Activated naive CD4-positive, alpha-beta T cell treated with anti-CD3 and anti-CD28 coated beads, Interleukin-2, amount 50 U/mL, for 24 hours (primary cell): ENCODE data around the gene FCAR.
"Not testable (repeated sequence)": the region's sequence is repeated elsewhere in the genome, so short reads cannot be mapped to it uniquely, and the experiment has no call there.

Experiments
- H3K27ac Mint-ChIP-seq: one replicate; pipeline ENCODE4 v1.8.0; 2021; ENCODE audit warnings: mild to moderate bottlenecking, mixed read lengths
- H3K27me3 Mint-ChIP-seq: one replicate; pipeline ENCODE4 v1.8.0; 2021; ENCODE audit warnings: mixed read lengths
- H3K36me3 Mint-ChIP-seq: one replicate; pipeline ENCODE4 v1.8.0; 2021; ENCODE audit warnings: mixed read lengths
- H3K4me1 Mint-ChIP-seq: one replicate; pipeline ENCODE4 v1.8.0; 2021; ENCODE audit warnings: mixed read lengths
- H3K4me3 Mint-ChIP-seq: one replicate; pipeline ENCODE4 v1.8.0; 2021; ENCODE audit warnings: mild to moderate bottlenecking, mixed read lengths
- H3K9me3 Mint-ChIP-seq: one replicate; pipeline ENCODE4 v1.8.0; 2021; ENCODE audit warnings: mixed read lengths

Gene FCAR

GRCh38 chr19:54877471-54877870 lies 3.4 kb downstream of the FCAR start:
- H3K27me3 Mint-ChIP-seq, result peaks cover 11% of the 10 kb centered on the region
- H3K9me3 Mint-ChIP-seq, result no peaks in the 10 kb centered on the region
- no peaks in the 10 kb centered on the region for H3K4me1 Mint-ChIP-seq
- H3K36me3 Mint-ChIP-seq, result no peaks in the 10 kb centered on the region
- H3K27ac Mint-ChIP-seq, result no peak overlapping the region
- H3K4me3 Mint-ChIP-seq, result no peak overlapping the region

GRCh38 chr19:54881884-54882283 lies 7.8 kb downstream of the FCAR start:
- Mint-ChIP-seq H3K36me3 (no peaks in the 10 kb centered on the region), H3K4me3 (no peak overlapping the region), H3K27me3 (peaks cover 14% of the 10 kb centered on the region), H3K9me3 (no peaks in the 10 kb centered on the region), H3K27ac (no peak overlapping the region), H3K4me1 (no peaks in the 10 kb centered on the region)

GRCh38 chr19:54882758-54883157 lies 8.7 kb downstream of the FCAR start:
- H3K36me3 Mint-ChIP-seq, result no peaks in the 10 kb centered on the region
- peak overlapping the region; percentile 19 for H3K27ac Mint-ChIP-seq
- peaks cover 14% of the 10 kb centered on the region for H3K27me3 Mint-ChIP-seq
- H3K4me3 Mint-ChIP-seq, result no peak overlapping the region
- H3K4me1 Mint-ChIP-seq, result no peaks in the 10 kb centered on the region
- H3K9me3 Mint-ChIP-seq, result no peaks in the 10 kb centered on the region

GRCh38 chr19:54883228-54883627 lies 9.2 kb downstream of the FCAR start:
- no peaks in the 10 kb centered on the region for H3K36me3 Mint-ChIP-seq
- H3K4me3 Mint-ChIP-seq, result no peak overlapping the region
- no peaks in the 10 kb centered on the region for H3K9me3 Mint-ChIP-seq
- no peak overlapping the region for H3K27ac Mint-ChIP-seq
- H3K27me3 Mint-ChIP-seq, result peaks cover 14% of the 10 kb centered on the region
- no peaks in the 10 kb centered on the region for H3K4me1 Mint-ChIP-seq

- Mint-ChIP-seq H3K4me3 (no peak overlapping the region), H3K27ac (no peak overlapping the region), H3K36me3 (no peaks in the 10 kb centered on the region), H3K4me1 (no peaks in the 10 kb centered on the region), H3K27me3 (peaks cover 4% of the 10 kb centered on the region), H3K9me3 (no peaks in the 10 kb centered on the region)
Observed at GRCh38 chr19:54888239-54888638, 14.2 kb downstream of the FCAR start.

- H3K9me3 Mint-ChIP-seq, result no peaks in the 10 kb centered on the region
- no peaks in the 10 kb centered on the region for H3K36me3 Mint-ChIP-seq
- no peaks in the 10 kb centered on the region for H3K4me1 Mint-ChIP-seq
- no peak overlapping the region for H3K27ac Mint-ChIP-seq
- no peak overlapping the region for H3K4me3 Mint-ChIP-seq
- peaks cover 4% of the 10 kb centered on the region for H3K27me3 Mint-ChIP-seq
Observed at GRCh38 chr19:54889566-54889965, 15.5 kb downstream of the FCAR start.

- no peak overlapping the region for H3K4me3 Mint-ChIP-seq
- no peaks in the 10 kb centered on the region for H3K4me1 Mint-ChIP-seq
- H3K36me3 Mint-ChIP-seq, result no peaks in the 10 kb centered on the region
- no peak overlapping the region for H3K27ac Mint-ChIP-seq
- peaks cover 15% of the 10 kb centered on the region for H3K27me3 Mint-ChIP-seq
- no peaks in the 10 kb centered on the region for H3K9me3 Mint-ChIP-seq
Observed at GRCh38 chr19:54893406-54893805, 19.4 kb downstream of the FCAR start.

GRCh38 chr19:54894106-54894505 lies 20.1 kb downstream of the FCAR start:
- H3K9me3 Mint-ChIP-seq, H3K4me1 Mint-ChIP-seq, H3K36me3 Mint-ChIP-seq, H3K4me3 Mint-ChIP-seq, H3K27ac Mint-ChIP-seq: not testable (repeated sequence)
- H3K27me3 Mint-ChIP-seq, result peaks cover 15% of the 10 kb centered on the region

- H3K27me3 Mint-ChIP-seq, result peaks cover 18% of the 10 kb centered on the region
- H3K4me3 Mint-ChIP-seq, result no peak overlapping the region
- H3K27ac Mint-ChIP-seq, result no peak overlapping the region
- H3K36me3 Mint-ChIP-seq, result no peaks in the 10 kb centered on the region
- no peaks in the 10 kb centered on the region for H3K4me1 Mint-ChIP-seq
- H3K9me3 Mint-ChIP-seq, result no peaks in the 10 kb centered on the region
Observed at GRCh38 chr19:54896036-54896435, 22.0 kb downstream of the FCAR start.

- not testable (repeated sequence) for H3K27ac Mint-ChIP-seq, H3K4me1 Mint-ChIP-seq, H3K9me3 Mint-ChIP-seq, H3K36me3 Mint-ChIP-seq, H3K4me3 Mint-ChIP-seq
- H3K27me3 Mint-ChIP-seq, result peaks cover 18% of the 10 kb centered on the region
Observed at GRCh38 chr19:54898685-54899084, 24.6 kb downstream of the FCAR start.

- H3K4me3 Mint-ChIP-seq, H3K4me1 Mint-ChIP-seq, H3K36me3 Mint-ChIP-seq, H3K9me3 Mint-ChIP-seq: not testable (repeated sequence)
- Mint-ChIP-seq H3K27ac (peak overlapping the region; percentile 20), H3K27me3 (peaks cover 18% of the 10 kb centered on the region)
Observed at GRCh38 chr19:54899646-54900045, 25.6 kb downstream of the FCAR start.

GRCh38 chr19:54901153-54901552 lies 27.1 kb downstream of the FCAR start:
- H3K27ac Mint-ChIP-seq, H3K4me3 Mint-ChIP-seq, H3K36me3 Mint-ChIP-seq, H3K9me3 Mint-ChIP-seq, H3K4me1 Mint-ChIP-seq: not testable (repeated sequence)
- H3K27me3 Mint-ChIP-seq, result peaks cover 18% of the 10 kb centered on the region

GRCh38 chr19:54902061-54902460 lies 28.0 kb downstream of the FCAR start:
- Mint-ChIP-seq H3K27me3 (peaks cover 18% of the 10 kb centered on the region), H3K4me1 (no peaks in the 10 kb centered on the region), H3K9me3 (no peaks in the 10 kb centered on the region), H3K27ac (no peak overlapping the region), H3K4me3 (no peak overlapping the region), H3K36me3 (no peaks in the 10 kb centered on the region)

GRCh38 chr19:54903303-54903702 lies 29.3 kb downstream of the FCAR start:
- no peaks in the 10 kb centered on the region for H3K9me3 Mint-ChIP-seq
- no peaks in the 10 kb centered on the region for H3K4me1 Mint-ChIP-seq
- H3K4me3 Mint-ChIP-seq, result no peak overlapping the region
- no peak overlapping the region for H3K27ac Mint-ChIP-seq
- no peaks in the 10 kb centered on the region for H3K36me3 Mint-ChIP-seq
- peaks cover 13% of the 10 kb centered on the region for H3K27me3 Mint-ChIP-seq

- H3K4me1 Mint-ChIP-seq, H3K27ac Mint-ChIP-seq, H3K4me3 Mint-ChIP-seq, H3K9me3 Mint-ChIP-seq, H3K36me3 Mint-ChIP-seq: not testable (repeated sequence)
- H3K27me3 Mint-ChIP-seq, result peaks cover 13% of the 10 kb centered on the region
Observed at GRCh38 chr19:54904261-54904660, 30.2 kb downstream of the FCAR start.

- H3K9me3 Mint-ChIP-seq, result no peaks in the 10 kb centered on the region
- H3K27ac Mint-ChIP-seq, result no peak overlapping the region
- H3K4me1 Mint-ChIP-seq, result no peaks in the 10 kb centered on the region
- no peaks in the 10 kb centered on the region for H3K36me3 Mint-ChIP-seq
- peaks cover 7% of the 10 kb centered on the region for H3K27me3 Mint-ChIP-seq
- peak overlapping the region; percentile 34 for H3K4me3 Mint-ChIP-seq
Observed at GRCh38 chr19:54905421-54905802, 31.4 kb downstream of the FCAR start.

GRCh38 chr19:54905803-54906511 lies 31.9 kb downstream of the FCAR start, which contains the start of gene NCR1:
Gene NCR1 (plus strand): TSS chr19:54906148. CDS start chr19:54906188, 40 bp downstream.
- Mint-ChIP-seq H3K4me3 (peak within 1 kb of the TSS; percentile 68), H3K27me3 (peaks cover 7% of the 10 kb centered on the region), H3K27ac (no peak within 1 kb of the TSS), H3K4me1 (no peaks in the 10 kb centered on the region), H3K9me3 (no peaks in the 10 kb centered on the region), H3K36me3 (no peaks in the 10 kb centered on the region)
